Measurements from ENCODE around the gene STK4.

STK4 gene

DNA sequence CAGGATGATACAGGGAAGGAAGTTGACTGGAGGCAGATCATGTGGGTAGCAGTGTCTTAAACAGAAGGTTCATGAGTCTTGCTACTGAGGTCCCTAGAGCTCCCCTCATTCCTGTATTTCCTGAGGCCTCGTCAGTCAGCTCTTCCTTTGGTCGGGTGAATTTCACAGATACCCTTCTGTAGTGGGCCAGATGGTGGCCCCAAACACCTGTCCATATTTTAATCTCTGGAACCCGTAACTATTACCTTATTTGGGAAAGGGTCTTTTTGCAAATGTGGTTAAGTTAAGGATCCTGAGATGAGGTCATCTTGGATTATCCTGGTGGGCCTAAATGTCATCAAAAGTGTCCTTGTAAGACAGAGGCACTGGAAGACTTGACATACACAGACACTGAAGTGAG, 125.1 kb downstream of the STK4 start:
- FAIRE-seq, result no peak

DNA sequence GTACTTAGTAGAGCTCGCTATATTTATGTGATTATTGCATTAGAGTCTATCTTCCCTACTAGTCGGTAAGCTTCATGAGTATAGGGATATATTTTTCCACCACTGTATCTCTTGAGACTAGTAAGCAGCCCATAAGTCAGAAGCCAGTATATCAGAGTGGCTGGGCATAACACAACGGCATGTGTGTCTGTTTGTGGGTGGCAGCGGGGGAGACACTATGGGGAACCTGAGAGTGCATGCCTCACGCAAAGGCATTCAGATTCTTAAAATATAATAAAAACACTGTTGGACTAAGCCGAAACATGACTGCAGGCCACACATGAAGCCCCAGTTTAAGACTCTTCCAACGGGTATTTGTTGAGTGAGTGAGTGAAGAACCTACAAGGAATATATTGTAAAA, 126.6 kb downstream of the STK4 start:
- no peak for FAIRE-seq

DNA sequence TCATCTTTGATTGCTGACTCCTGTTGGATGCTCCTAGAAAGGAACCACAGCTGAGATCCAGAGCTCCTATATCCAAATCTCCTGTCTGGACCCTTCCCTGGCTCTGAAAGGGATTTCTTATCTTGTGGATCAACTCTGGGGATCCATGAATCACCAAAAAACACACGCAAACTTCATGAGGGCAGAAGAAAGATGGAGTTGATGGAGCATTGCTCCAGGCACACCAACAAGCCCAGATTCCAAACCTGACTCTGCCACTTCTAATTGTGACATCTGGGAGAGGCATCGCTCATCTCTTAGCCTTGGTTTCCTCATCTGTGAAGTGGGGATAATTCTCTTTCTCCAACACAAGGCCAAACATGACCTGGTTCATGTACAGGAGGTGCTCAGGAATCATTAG, 127.9 kb downstream of the STK4 start:
- FAIRE-seq, result no peak

DNA sequence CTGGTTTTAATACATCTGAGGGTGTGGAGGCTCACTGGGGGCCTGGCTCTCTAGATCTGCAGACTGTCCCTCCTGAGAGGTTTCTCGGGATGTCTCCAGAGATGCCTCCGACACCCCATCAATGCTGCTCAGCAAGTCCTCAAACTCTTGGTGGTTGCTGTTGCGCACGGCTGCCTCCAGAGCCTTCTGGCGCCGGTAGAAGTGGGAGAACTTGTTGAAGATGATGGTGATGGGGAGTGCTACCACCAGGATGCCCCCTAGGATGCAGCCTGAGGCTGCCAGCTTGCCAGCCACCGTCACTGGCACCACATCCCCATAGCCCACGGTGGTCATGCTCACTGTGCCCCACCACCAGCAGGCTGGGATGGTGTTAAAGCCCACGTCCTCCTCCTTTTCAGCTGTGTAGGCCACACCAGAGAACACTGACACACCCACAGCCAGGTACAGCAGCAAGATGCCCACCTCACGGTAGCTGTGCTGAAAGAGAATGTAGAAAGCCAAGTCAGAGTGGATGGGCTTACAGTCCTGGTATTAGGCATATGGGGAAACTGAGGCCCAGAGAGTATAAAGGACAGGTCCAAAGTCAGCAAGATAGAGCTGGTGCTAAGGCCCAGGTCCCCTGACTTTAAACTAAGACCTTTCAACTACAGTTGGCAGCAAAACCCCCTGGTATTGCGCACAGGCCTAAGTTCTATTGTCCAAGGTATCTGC, 128.7 kb downstream of the STK4 start:
- no peak for FAIRE-seq

DNA sequence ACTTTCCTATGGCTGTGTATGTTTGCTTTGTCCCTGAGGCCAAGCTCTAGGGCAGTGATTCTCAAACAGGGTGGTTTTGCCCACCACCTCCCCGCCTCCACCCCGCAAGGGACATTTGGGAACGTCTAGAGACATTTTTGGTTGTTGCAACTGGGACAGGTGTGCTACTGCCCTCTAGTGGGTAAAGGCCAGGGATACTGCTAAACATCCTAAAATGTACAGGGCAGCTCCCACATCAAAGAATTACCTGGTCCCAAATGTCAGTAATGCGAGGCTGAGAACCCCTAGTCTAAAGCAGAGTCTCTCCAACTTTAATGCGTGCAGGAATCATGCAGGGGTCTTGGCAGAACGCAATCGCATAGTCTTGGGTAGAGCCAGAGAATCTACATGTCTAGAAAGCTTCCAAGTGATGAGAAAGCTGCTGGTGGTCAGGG, 129.5 kb downstream of the STK4 start:
- no peak for FAIRE-seq

DNA sequence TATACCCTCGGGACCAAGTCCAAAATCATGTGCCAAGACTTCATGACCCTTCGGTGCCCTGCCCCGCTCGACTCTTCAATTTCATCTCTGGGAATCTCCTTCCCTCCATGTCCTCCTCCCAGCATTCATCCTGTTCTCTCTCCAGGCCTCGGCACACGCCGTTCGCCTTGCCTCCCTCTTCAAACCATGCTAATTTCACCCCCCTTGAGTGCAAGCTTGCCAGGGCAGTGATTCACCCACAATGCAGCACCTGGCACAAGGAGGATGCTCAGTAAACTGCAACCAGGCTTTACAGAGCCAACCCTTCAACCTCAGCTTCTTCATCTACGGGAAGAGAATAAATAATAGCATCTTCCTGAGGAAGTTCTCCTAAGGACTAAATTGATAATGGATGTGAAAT, 130.5 kb downstream of the STK4 start:
- FAIRE-seq, result no peak

DNA sequence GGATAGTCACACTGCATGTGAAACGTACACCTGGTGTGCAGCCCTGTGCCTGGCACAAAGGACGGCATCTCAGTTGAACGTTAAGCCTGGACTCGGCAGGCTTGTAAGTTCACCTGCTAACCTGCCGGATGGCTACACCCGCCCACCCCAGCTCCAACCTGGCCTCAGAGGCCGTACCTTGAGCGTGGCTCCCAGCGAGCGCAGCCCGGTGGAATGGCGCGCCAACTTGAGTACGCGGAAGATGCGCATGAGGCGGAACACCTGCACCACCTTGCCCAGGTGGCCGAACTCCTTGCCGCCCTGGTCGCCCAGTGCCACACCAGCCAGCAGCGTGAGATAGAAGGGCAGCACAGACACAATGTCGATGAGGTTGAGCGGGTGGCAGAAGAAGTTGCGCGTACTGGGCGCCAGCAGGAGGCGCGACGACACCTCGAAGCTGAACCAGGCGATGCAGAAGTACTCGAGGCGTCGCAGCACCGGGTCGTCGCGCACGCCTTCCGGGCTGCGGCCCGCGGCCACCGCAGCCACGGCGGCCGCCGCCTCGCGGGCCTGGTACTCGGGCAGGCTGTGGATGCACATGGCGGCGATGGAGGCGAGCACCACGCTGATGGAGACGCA, 131.3 kb downstream of the STK4 start:
- no peak for FAIRE-seq

DNA sequence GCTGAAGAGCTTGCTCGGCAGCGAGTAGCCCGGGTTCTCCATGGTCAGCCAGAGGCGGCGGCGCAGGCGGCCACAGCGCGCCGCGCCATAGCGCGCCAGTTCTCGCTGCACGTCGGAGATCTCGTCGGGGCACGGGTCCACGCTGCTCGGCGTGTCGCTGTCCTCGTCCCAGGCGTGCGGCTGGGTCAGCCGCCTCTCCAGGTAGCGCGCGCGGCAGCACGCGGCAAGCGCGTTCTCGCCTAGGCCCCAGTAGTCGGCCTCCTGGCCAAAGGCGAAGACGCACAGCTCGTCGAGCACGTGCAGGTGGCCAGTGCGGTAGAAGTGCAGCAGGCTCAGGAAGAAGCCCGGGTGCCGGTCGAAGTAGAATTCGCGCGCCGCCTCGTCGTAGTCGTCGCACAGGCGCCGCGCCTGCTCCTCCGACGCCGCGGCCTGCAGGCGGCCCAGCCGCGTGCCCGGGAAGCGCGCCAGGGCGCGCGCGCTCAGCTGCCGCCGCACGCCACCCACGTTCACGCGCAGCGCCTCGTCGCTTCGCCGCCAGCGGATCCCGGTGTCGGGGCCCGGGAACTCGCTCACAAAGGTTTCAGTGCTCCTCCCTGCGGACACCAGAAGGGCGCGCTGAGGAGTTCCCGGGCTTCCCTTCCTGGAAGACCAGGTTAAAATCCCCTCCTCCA, 131.9 kb downstream of the STK4 start:
- no peak for FAIRE-seq

DNA sequence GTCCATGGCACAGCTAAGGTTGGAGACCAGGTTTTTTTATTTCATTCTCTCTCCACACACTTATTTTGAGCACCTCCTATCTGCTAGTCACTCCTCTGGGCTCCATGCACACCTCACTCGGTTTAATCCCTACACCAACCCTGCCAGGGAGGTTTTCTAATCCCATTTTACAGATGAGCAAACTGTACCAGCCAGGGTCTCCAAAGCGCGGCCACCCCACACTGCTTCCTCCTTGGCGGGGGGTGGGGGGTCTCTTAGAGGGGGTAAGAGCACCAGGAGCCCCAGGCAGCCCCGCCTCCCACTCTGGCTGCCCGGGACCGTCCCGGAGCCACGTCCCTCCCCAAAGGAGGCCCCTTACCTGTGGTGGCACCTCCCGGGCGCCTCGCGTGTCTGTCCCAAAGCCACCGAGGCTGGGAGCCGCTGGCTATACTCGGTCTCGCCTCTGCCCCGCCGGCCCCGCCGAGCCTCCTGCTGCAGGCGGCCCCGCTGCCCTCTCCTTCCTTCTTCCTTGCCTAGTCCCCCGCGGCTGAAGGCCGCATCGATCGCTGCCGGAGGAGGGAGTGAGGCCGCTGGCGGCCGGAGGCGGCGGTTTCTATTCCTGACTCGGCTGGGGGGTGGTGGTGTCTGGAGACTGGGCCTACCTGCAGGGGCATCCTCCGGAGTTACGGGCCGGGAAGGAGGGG, 134.4 kb downstream of the STK4 start, which contains the start of gene KCNS1:
KCNS1 (minus strand) TSS at position 565 of the 683 bp plus-strand sequence. CDS start 1,891 bp downstream, outside the sequence.
- FAIRE-seq, result no peak

DNA sequence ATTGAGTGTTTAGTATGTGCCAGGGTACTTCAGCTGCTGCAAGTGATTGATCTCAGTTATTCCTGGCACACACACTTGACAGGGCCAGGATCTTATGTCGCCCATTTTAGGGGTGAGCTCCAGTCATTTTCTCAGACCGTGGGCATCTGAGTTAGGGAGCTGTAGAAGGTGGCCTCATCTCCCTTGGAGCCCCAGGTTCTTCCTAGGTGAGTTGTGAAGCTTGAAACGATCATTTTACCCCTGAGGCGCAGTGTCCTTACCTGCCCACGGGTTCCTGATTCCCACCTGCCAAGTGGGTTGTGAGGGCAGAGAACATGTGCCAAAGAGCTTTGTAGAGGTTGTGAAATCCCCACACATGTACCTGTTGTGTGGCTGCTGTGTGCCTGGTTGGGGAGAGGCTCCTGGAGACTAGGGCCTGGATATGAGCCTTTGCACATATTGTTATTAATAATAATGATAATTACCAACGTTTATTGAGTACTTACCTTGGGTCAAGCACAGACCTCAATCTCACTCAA, 135.1 kb downstream of the STK4 start:
- FAIRE-seq, result no peak

DNA sequence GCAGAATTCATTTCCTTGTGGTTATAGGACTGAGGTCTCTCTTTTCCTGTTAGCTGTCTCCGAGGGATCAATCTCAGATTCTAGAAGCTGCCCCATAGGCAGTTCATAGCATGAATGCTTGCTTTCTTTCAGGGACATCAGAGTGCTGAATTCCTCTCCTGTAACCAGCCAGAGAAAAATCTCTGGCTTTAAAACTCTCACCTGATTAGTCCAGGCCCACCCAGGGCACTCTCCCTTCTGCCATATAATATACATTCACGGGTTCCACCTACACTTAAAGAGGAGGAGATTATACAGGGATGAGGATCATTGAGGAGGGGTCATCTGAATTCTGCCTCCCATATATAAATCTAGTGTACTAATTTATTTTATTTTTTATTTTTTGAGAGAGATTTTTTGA, 136.8 kb downstream of the STK4 start:
- no peak for FAIRE-seq

DNA sequence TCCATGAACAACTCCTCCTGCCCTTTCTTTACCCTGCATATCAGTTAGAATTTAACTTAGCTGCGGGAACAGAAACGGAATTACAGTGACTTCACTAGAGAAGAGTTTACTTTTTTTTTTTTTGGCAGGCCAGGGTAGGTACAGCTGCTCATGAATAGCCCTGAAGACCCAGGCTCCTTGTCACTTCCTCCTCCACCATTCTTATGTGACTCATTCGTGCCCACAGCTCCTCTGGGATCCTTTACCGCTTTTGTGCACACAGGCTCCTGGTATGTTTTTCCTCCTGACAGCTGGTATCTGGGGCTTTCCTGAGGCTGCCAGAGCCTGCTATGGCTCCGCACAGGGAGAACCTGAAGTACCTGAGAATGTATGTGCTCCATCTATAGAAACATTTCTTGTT, 138.5 kb downstream of the STK4 start:
- no peak for FAIRE-seq

DNA sequence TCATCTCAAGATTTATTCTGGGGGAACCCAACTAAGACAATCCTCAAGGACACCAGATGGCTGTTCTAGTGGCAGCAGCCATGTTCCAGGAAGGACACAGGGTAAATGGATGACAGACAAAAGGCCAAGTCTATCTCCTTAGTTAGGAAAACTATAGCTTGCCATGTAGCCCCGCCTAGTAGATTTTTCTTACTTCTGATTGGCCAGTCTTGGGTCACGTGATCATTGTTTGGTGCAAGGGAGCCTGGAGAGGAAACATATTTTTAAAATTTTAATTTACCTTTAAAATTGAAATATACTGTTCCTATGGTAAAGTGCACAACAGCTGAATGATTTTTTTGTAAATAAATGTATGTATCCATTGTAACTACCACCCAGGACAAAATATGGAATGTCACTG, 139.0 kb downstream of the STK4 start:
- no peak for FAIRE-seq

DNA sequence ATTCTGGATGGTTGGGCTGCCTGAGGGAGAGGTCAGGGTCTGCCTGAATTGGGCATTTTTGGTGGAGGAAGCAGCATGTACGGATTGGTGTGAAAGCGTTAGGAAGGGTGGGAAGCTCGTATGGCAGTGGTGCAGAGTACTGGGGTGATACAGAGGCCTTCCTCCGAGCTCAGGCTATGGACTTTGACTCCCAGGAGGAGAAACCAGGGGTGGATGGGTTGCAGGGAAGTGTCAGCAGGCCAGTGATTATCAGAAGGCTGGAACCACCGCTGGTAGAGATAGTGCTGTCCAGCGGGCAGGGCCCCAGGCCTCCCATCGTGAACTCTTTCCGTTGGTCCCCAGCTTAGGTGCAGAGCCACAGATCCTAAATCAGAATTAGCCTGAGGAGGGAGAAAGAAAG, 143.3 kb downstream of the STK4 start:
- FAIRE-seq, result no peak

DNA sequence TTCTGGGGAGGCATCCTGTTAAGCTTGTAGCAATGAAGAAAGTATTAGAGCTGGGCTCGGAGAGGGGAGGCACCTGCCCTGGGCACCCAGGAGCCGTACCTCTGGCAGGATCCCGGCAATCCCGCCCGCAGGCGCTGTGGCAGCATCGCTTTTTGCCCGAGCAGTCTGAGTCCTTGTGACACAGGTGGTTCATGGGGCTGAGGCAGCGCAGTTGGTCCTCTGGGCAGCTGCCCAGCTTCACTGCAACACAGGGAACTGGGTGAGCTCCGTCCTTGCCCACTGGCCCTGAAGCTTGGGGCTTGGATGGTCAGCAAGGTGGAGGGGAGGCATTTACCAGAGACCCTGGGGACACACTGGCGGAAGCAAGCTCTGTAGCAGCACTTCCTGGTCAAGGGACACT, 144.0 kb downstream of the STK4 start:
- no peak for FAIRE-seq

DNA sequence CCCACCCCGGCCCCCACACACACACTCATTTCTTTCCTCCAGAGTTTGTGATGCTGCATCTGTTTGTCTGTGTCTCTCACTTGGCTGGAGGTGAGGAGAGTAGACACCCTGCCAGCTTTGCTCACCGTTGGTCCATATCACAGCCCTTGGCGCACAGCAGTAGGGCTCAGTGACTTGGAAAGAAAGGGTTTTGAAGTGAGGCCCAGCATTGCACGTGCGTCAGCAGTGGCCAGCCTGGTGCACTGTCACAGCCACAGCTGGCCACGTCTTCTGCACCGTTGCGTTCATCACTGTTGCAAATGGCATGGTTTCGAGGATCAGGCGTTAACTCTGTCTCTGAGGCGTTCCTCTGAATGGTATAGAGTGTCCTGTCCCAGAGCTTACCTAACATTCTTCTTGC, 145.0 kb downstream of the STK4 start:
- no peak for FAIRE-seq

DNA sequence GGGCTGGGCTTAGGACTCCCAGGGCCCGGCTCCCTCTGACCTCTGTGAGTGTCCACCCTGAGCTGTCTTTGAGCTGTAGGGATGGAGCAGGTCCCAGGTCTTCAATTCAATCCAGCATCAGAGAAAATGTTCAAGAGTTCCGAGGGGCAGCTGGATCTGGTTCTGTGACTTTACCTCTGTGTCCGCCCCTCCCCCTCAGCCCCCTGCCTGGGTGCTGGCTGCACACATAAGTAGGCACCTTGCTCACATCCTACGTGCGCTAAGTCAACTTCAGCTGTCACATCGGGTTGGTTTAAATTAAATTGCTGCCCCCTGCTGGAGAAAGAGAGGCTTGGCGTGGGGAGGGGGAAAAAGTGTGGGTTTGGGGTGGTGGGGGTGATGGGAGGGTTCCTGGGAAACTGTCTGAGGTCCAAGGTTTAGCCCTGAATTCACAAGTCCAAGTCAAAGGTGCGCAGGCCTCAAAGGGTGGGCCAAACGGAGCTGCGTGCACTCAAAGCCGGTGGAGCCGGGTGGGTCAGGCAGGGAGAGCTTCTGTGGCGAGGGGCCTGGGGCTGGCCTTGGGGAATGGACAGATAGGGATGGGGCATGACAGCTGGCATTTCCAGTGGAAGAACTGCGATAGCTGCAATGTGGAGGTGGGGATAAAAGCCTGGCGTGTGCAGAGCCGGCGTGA, 145.6 kb downstream of the STK4 start:
- no peak for FAIRE-seq

DNA sequence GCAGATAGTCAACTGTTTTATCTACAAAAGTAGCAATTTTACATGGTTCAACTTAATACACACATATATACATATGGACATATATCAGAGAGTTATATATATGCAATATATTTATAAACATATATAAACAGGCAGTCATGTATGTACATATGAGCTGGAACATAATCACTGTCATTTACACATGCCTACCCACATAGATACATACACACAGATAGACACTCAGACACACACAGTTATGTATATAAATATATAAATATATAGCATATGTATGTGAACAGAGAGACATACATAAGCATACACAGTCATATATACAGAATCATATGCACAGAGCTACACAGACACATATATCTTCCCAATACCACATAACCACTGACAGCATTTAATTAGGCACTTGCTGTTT, 146.4 kb downstream of the STK4 start:
- FAIRE-seq, result no peak

DNA sequence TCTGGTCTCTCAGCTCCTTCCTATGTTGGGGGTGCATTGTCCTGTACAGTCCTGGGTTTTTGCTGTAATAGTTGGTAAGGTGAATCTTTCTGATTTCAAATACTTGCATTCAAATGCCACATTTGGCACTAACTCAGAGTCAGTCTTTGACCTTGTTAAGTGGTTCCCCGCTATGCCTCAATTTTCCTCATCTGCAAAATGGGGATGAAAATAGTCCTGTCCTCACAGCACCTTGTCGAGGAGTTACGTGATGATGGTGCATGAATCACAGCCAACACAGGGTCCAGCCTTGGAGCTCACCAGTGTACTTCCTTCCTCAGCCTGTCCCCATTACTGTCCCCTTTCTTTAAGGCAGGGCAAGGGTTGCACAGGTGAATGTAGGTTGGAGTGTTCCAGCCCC, 147.6 kb downstream of the STK4 start:
- no peak for FAIRE-seq

DNA sequence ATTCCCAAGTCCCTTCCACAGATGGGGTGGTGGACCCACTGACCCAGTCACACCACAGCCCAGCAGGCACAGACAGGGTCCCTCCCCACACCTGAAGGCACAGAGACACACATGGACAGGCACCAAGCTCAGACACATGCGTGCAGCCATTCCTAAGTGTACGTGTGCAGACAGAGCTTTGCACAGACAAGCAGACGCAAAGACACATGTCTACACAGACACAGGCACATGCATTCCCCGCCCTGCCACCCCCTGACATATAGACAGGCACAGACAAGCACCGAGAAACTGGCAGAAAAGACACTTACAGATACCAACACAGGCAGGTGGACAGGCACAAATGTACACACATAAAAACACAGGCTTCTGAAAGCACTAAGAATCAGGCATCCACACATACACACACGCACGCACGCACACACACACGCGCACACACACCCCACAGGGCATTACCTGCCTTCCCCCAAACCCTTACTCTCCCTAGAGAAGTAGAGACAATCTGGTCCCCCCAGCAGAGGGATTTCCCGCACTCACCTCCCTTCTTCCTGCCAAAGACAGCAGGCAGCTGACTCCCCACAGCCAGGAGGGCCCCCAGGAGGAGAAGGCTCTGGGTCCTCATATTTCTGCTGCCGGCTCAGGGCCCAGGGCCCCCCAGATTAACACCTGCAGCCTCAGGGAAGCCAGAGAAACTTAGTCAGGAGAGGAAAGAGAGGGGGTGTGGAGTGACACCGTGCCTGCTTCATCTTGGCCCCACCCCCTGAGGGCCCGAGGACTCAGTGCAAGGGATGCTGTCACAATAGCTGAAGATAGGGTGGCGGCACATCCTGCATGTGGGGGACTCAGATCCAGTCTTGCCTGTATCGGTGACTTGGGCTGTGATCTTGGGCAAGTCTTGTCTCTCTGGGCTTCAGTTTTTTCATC, 148.4 kb downstream of the STK4 start, which contains the start of gene WFDC5:
WFDC5 (minus strand) TSS at position 710 of the 921 bp plus-strand sequence; CDS start at position 619, 91 bp downstream.
- no peak for FAIRE-seq

DNA sequence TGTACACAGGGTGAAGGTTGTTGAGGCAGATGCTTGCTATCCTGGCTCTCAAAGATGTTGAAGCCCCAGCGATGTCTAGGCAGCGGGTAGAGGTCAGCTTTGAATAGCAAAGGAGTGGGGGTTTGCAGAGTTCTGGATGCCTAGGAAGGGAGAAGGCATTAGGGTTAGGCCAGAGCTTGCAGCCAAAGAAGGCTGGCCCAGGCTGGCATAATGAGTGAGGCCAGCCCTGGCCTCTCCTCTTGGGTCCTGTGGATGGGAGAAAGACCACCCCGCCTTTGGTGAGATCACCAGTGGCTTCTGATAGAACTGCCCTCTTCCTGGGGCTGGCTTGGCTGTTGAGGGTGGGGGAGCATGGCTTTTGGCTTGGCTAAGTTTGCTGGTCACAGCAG, 149.1 kb downstream of the STK4 start:
- no peak for FAIRE-seq

DNA sequence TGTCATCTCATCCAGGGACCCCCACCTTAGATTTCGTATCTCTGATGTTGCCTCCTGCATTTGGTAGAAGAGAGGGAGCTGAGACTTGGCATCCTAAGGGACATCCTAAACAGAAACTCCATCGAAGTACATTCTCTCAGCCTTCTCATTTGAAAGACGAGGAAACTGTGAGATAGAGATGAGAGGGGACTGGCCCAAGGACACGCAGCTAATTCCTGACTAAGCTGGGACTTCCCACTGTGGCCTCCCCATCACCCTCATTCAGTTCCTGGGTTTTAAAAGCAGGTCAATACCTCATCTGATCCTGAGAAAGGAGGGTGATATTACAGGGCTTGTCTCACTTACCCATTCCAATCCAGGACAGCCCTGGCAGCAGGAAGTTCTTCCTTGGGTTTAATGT, 149.5 kb downstream of the STK4 start:
- FAIRE-seq, result no peak

Measured in islet of Langerhans (tissue), 1 donor.